Prostate gland (tissue), 2 donors: ENCODE results near the gene TMEM184A. TPM values are rescaled to one million over a fixed set of nuclear protein-coding genes. Genes with fewer than 3 reads are reported as not detected.

Experiments
- DNase-seq: peaks from one replicate; pipeline ENCODE4 v3.0.0-alpha.2; 2019; ENCODE audit warnings: low spot score
- H3K27ac ChIP-seq, 2 donors: fragments of 200-600 bp; sonication (generic); 2 replicates each; pipeline ENCODE4 v1.5.1; 2017 to 2019
- H3K27me3 ChIP-seq: fragments of 200-600 bp; sonication (generic); replicated peaks from 2 replicates; pipeline ENCODE4 v1.5.1; 2019; ENCODE audit not compliant: insufficient read depth
- H3K36me3 ChIP-seq, 2 donors: fragments of 200-600 bp; sonication (generic); 1 replicate in 1 of 2; 2 replicates in 1 of 2; pipeline versions ENCODE4 v1.5.1 to v1.8.1; 2017 to 2019
- H3K4me1 ChIP-seq: fragments of 200-600 bp; sonication (generic); replicated peaks from 2 replicates; pipeline ENCODE4 v1.5.1; 2019
- H3K4me3 ChIP-seq, 2 donors: fragments of 200-600 bp; sonication (generic); 2 replicates each; pipeline ENCODE4 v1.5.1; 2017 to 2019
- H3K9me3 ChIP-seq: fragments of 200-600 bp; sonication (generic); 2 replicates; pipeline ENCODE4 v1.5.1; 2017
- CTCF ChIP-seq, 4 experiments: fragments of 200-600 bp in 2 of 4; fragments of 450-650 bp in 2 of 4; sonication (generic) in 2 of 4; IDR thresholded peaks; 1 replicate in 3 of 4; 2 replicates in 1 of 4; pipeline ENCODE4 v1.5.1; 2016 to 2019; ENCODE audit warnings: antibody characterized with exemption in 4 of 4, mild to moderate bottlenecking in 2 of 4, moderate library complexity in 2 of 4
- POLR2A ChIP-seq: fragments of 450-650 bp; IDR thresholded peaks from one replicate; pipeline ENCODE4 v1.6.1; 2016; ENCODE audit warnings: antibody characterized with exemption, mild to moderate bottlenecking
- POLR2AphosphoS5 ChIP-seq: sonication (generic); formaldehyde crosslinking; IDR thresholded peaks from one replicate; pipeline ENCODE4 v1.6.1; 2017; ENCODE audit warnings: antibody characterized with exemption
- WGBS: methylation state at CpG from one replicate; pipeline ENCODE4 v1.1.5; 2018; 5-methylcytosine and 5-hydroxymethylcytosine counted together
- intact Hi-C: fragments of 100-400 bp; cut with DNase I; formaldehyde crosslinking; loops from one replicate; pipeline ENCODE4 v1.14.2; 2022
- total RNA-seq, 2 donors: library from RNA; depleted of rRNA; stranded (reverse); fragments of >200 nt; gene quantifications; one replicate each; pipeline ENCODE4 v1.1.0, GENCODE V29; 2016

Gene TMEM184A
- total RNA-seq, 2 donors from 2014 or later: 15.4 to 59.2 TPM

- 63% methylated on average over 6 of the region's 6 CpGs for WGBS
- TF ChIP-seq POLR2A (no peak), CTCF (IDR thresholded peaks at IDR 0.05) (no peak), POLR2AphosphoS5 (no peak)
- Histone ChIP-seq H3K27me3 (peaks cover 11% of the 10 kb centered on the region), H3K9me3 (no peaks in the 10 kb centered on the region), H3K4me3 (no peak overlapping the region), H3K27ac (no peak overlapping the region), H3K36me3 (no peaks in the 10 kb centered on the region), H3K4me1 (no peaks in the 10 kb centered on the region)
- intact Hi-C loops: no loop called here
- no peak for DNase-seq
Measured at GRCh38 chr7:1591396-1591795, 35.4 kb upstream of the TMEM184A start.

- intact Hi-C loops: no loop called here
- DNase-seq: no peak
- no peaks in the 10 kb centered on the region for H3K36me3 ChIP-seq
- H3K4me3 ChIP-seq: no peak overlapping the region
- H3K27ac ChIP-seq: no peak overlapping the region
- no peaks in the 10 kb centered on the region for H3K4me1 ChIP-seq
- H3K27me3 ChIP-seq: peaks cover 11% of the 10 kb centered on the region
- 40% methylated on average over 9 of the region's 9 CpGs for WGBS
- TF ChIP-seq POLR2AphosphoS5 (no peak), CTCF (IDR thresholded peaks at IDR 0.05) (no peak), POLR2A (no peak)
- no peaks in the 10 kb centered on the region for H3K9me3 ChIP-seq
Measured at GRCh38 chr7:1590887-1591286, 34.9 kb upstream of the TMEM184A start.

GRCh38 chr7:1590476-1590875, 34.5 kb upstream of the TMEM184A start:
- Histone ChIP-seq H3K4me1 (no peaks in the 10 kb centered on the region), H3K27ac (no peak overlapping the region), H3K9me3 (no peaks in the 10 kb centered on the region), H3K27me3 (peaks cover 11% of the 10 kb centered on the region), H3K36me3 (no peaks in the 10 kb centered on the region), H3K4me3 (no peak overlapping the region)
- no peak for DNase-seq
- WGBS: 72% methylated on average over 6 of the region's 6 CpGs
- intact Hi-C loops: no loop called here
- no peak for TF ChIP-seq POLR2A
- no peak for TF ChIP-seq CTCF (IDR thresholded peaks at IDR 0.05)
- TF ChIP-seq POLR2AphosphoS5: no peak

GRCh38 chr7:1588978-1589377, 33.0 kb upstream of the TMEM184A start:
- intact Hi-C loops: loop anchor here (10.0 kb wide), 1 partner anchor 506 kb away; no protein-coding TSS in a partner anchor
- H3K27me3 ChIP-seq: peaks cover 11% of the 10 kb centered on the region
- H3K27ac ChIP-seq: no peak overlapping the region
- DNase-seq: no peak
- no peaks in the 10 kb centered on the region for H3K4me1 ChIP-seq
- TF ChIP-seq POLR2AphosphoS5 (no peak), CTCF (IDR thresholded peaks at IDR 0.05) (no peak), POLR2A (no peak)
- no peak overlapping the region for H3K4me3 ChIP-seq
- H3K36me3 ChIP-seq: no peaks in the 10 kb centered on the region
- 100% methylated on average over 1 of the region's 1 CpG for WGBS
- H3K9me3 ChIP-seq: no peaks in the 10 kb centered on the region

- intact Hi-C loops: loop anchor here (10.0 kb wide), 1 partner anchor 507 kb away; no protein-coding TSS in a partner anchor
- WGBS: 84% methylated on average over 12 of the region's 12 CpGs
Measured at GRCh38 chr7:1587738-1588137, 31.7 kb upstream of the TMEM184A start.

More at GRCh38 chr7:1587738-1588137, 31.7 kb upstream of the TMEM184A start:
- Histone ChIP-seq H3K27ac (no peak overlapping the region), H3K4me1 (no peaks in the 10 kb centered on the region), H3K4me3 (no peak overlapping the region), H3K36me3 (no peaks in the 10 kb centered on the region), H3K27me3 (peaks cover 7% of the 10 kb centered on the region), H3K9me3 (no peaks in the 10 kb centered on the region)
- DNase-seq: no peak
- no peak for TF ChIP-seq CTCF (IDR thresholded peaks at IDR 0.05)
- no peak for TF ChIP-seq POLR2AphosphoS5
- TF ChIP-seq POLR2A: no peak
